ENCODE data around the gene DISC1.
"Not testable (repeated sequence)": the region's sequence is repeated elsewhere in the genome, so short reads cannot be mapped to it uniquely, and the experiment has no call there.

The DISC1 gene

DNA sequence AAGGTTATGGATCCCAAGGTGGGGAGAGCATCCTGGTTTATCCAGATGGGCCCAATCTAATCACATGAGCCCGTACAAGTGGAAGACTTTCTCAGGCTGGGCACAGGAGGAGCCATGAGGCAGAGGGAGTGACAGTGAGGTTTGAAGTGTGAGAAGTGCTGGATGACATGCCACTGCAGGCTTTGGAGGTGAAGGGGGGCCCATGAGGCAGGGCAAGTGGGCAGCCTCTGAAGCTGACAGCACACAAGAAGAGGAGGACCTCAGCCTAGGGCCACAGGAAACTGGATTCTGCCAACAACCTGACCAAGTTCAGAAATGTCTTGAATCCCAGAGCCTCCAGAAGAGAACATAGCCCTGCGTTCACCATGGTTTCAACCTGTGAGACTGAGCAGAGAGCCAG lies 311.6 kb downstream of the DISC1 start:
- no peak for DNase-seq

DNA sequence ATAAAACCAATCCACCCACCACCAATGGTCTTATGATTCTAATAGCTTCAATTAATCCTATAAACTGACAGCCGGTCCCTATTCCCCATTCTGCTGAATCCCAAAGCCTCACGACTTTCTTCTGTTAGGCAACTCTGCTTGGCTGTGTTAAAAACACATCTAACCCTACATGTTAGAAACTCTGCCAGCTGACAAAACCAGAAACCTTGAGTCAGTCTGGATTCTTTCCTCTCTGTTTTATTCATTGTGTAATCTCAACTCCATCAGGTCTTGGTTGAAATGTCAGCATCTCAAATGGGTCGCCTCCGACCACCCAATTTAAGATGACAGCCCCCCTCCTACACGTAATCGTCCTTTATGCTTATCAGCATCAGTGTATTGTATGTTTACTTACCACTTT lies 312.1 kb downstream of the DISC1 start:
- DNase-seq: no peak

DNA sequence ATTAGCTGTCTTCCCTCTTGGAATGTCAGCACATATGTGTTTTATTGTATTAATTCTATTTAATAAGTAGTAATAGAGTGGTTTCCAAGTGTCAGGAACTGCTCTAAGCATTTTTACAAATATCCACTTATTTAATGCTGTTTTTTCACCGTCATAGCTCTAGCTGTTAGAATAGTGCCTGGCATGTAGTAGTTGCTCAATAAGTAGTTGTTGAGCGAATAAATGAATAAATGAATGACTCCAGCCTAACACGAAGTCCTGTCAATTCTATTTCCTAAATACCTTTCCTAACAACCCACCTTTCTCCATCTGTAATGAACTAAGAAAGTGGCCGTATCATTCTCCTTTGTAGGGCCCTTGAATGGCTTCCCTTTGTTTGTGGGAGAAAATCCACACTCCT lies 312.5 kb downstream of the DISC1 start:
- no peak for DNase-seq

DNA sequence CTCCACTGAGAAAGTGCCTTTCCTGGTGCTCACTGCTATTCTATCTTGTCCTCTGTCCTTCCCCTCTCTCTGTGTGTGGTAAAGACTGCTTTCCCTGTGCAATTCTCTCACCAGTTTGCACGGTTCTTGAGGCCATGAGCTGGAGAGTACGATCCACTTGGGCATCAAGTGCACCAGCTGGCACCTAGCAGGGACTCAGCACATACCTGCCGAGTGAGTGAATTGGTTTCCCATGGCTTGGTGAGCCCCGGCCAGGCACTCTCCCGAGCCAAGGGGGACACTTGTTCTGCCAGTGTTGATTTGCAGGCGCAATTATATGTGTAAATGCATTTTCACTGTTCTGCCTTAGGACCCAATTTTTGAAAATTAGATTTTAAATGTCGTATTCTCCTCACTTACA lies 313.5 kb downstream of the DISC1 start:
- no peak for DNase-seq

DNA sequence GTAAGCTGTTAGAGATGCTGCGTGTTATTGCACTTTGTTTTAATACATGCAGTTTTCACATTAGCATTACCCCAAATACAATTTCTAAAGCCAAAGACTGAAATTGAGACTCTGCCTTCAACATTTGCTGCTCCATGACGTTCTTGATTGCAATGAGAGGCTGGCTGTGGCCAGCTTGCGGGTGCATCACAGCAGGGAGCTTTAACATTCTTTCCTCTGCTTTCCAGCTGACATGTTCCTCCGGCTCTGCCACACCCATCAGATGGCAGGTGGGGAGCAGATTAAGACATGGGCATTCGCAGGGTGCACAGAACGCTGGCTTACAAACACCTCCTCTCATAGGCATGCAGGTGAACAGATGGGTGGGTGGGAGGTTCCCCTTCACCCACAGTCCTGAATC lies 314.1 kb downstream of the DISC1 start:
- DNase-seq: no peak

DNA sequence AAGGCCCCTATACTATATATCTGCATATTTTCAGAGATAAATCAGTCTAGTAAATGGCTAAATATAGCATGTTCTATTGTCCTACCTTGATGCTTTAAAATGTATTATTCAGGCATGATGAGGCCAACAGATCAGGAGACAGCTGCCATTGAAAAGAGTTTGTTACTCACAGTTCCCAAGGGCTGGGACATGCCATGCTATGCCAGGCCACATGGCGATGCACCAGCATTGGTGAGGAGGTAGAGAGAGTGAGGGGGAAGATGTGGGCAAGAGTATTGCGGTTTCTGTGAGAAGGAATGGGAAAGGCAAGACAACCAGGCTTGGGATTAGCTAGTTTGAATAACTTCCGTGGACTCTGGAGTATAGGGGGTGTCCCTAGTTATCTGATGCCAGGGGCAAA lies 316.5 kb downstream of the DISC1 start:
- DNase-seq: no peak

DNA sequence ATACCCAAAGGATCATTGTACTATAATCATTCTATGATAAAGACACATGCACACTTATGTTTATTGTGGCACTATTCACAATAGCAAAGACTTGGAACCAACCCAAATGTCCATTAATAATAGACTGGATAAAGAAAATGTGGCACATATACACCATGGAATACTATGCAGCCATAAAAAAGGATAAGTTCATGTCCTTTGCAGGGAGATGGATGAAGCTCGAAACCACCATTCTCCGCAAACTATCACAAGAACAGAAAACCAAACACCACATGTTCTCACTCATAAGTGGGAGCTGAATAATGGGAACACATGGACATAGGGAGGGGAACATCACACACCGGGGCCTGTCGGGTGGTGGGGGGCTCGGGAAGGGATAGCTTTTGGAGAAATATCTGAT lies 321.5 kb downstream of the DISC1 start:
- not testable (repeated sequence) for DNase-seq

DNA sequence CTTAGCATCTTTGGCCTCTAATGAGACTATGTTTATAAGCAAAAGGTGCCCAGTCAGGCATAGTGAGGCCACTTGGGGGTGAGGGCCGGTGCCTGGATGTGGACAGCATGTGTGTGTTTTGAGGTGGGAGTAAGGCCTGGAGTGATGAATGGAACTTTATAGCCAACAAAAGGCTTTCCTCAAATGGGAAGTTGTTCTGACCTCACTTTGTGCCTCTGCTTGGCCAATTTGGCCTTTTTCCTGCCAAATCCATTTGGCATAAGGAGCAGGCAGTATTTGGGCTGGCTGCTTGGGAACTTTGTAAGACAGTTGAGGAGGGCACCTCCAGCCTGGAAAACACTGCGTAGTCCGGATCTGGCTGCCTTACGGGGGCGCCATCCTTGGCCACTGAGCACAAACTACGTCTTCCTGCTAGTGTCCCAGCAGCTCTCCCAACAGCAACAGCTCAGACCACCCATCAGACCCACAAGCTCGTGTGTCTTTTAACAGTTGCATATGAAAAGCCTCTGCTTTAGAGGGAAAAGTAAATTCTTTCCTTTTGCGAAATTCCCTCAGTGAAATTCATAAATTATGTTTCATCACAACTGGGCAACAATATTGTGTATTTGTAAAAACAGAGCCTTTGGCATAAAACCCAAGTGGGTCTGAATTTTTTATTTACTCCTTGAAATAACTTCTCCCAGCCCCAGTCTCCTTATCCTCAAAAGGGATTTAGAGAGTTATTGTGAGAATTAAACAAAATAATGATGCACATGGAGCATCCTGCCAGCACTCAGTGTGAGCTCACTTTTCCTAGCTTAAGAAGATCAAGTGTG lies 322.9 kb downstream of the DISC1 start:
- no peak for DNase-seq

DNA sequence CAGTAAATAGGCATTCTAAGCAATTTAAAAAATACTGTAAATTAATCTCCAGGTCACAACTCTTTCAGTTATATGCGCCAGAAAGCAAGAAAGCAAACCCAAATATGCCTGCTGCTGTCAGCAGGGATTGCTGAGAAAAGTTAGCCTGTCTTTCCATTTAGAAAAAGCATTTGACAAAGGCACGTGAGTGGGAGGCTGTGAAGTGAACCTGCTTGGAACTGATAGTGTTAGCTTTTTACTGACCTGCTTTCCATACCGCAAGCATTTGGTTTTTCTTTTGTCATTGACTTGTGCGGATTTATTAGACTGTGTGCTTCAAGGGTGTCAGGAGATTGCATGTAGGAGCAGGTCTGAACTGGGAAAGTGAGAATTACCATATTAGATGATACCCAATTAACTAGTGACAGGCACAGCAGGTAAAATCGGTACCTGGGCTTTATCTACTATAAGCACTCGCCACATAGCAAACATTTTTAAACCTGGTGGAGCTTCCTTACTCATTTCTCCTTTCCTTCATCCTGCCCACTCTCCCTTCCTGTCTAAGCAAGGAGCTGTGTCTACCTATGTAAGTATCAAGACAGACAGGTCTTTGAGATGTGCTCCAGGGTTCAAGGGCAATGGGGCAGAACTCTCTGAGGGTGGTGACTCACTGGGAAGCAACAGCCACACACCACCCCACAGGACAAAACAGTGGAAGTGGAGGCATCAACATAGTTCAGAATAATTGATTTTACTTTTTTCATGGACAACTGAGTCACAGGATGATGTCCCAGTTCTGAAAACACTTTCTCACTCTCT lies 323.9 kb downstream of the DISC1 start:
- no peak for DNase-seq

DNA sequence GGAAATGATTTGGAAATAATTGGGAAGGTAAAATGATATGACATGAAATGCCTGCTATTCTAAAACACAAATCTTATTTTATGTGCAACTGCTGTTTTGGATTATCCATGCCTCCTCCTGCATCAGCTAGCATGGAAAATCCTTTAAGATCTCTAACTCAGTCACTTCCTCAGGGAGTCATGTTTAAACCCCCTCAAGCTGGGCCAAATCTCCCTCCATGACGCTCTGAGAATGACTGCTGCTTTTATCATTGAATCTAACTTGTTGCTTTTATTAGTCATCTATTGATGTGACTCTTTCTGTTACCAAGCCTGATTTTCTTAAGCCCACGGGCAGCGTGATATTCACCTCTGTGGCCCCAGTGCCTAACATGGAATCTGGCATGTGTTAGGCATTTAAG lies 324.8 kb downstream of the DISC1 start:
- DNase-seq: no peak

DNA sequence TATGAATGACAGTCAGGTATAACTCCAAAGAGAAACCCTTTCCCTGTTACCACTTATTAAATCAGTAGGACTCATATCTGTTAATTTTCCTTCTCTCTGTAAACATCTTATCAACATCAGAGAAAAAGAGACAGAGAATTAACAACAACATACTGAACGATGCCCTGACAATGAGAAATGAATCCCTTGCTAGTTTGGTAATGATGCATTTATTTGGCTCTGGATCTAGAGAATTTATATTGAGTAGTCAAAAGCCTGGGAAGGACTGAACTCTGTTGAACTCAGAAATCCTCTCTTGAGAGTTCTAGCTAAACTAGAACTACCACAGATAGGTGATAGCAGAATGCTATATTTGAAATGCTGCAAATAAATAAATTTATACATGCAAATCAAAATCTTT lies 325.6 kb downstream of the DISC1 start:
- no peak for DNase-seq

DNA sequence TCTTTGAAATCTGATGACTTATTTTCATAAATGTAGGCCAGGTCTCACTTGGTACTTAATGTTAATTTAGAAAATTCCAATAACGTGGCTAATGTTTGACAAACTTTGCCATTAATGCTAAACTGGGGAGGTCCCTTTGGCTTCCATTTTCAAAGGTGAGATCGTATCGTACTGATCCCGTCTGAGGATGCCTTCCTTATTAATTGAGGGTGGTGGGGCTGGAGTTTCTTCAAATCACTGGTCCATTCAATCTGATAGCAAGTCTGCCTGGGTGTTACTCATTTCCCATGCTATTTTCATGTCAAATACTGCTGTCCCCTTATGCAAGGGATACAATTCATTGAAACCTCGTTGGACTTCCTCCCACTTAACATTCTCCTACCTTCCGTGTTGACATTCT lies 327.1 kb downstream of the DISC1 start:
- no peak for DNase-seq

DNA sequence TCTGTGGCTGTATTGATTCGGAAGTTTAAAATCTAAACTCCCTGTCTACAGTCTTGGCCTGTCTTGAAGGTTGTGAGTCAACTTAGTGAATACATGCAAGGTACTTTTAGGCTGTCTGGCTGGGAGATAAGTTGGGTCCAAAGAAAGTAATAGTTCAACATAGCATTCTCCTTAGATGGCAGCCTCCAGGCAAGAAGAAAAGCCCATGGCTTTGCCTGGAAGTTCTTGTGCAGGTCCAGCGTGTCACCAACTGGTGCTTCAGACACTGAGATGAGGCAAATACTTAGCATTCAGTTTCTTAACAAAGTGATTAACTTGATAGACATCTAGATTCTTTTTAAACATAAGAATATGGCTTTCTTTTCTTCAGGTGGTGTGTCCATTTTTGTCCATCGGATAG lies 328.2 kb downstream of the DISC1 start:
- no peak for DNase-seq

DNA sequence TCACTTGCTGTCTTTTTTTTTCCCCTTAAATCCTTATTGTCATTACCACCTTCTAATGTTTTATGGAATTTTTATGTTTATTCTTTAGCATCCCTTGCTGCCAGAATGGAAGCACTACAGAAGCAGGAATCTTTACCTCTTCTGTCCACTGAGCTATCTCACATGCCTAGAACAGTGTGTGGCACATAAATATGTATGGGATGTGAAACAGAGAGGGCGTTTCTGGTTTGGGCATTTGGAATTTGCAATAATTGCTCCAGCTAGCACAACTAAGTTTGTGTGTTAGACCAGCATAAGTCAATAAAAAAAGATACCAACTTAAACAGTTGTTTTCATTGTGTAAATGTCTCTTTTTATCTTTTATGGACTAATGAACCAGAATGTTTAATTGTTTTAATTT lies 330.8 kb downstream of the DISC1 start:
- DNase-seq: no peak

DNA sequence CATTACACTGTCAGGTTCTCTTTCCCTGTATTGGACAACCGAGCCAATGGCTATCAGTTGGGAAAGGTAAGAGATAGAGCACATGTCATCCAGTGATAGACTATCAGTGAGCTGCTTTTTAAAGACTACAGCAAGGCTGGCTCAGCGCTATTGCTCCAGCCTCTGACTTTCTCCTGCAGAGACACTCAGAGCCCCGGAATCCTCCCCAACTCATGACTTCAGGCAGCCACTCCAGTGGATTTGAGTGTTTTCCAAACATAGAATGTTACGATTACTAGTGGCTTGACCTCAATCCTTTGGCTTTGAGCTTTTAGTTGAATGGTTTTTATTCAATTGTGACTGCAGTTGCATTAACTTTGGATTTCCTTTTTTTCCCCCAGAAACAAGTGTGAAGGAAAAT lies 331.9 kb downstream of the DISC1 start:
- no peak for DNase-seq

DNA sequence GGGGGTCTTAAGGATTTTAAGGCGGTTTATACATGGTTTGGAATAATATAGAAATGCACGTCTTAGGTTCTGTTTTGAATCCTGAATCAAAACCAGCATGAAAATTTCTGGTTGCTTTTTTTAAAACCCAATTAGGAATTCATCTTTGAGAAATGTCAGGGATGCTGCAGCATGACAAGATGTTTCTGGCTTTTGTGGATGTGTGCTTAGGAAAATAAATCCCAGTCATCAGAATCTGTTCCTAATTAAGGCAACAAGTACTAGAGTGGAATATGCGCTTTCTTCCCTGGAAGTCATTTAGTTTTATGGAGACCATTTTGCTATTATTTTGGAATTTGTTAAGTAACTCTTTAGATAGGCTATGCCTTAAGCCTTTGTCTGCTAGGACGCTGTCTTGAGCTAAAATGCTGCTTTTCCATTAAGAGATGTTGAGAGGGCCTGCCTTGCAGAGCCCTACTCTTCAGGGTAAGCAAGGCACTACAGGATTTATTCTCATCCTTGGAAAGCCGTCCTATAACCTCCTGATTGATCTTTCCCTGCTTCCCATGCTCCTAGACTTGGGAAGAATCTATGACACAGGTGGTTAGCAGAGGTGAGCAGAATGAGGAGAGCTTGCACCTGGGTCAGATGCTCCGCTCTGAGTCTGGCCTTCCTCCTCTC lies 332.8 kb downstream of the DISC1 start:
- no peak for DNase-seq

DNA sequence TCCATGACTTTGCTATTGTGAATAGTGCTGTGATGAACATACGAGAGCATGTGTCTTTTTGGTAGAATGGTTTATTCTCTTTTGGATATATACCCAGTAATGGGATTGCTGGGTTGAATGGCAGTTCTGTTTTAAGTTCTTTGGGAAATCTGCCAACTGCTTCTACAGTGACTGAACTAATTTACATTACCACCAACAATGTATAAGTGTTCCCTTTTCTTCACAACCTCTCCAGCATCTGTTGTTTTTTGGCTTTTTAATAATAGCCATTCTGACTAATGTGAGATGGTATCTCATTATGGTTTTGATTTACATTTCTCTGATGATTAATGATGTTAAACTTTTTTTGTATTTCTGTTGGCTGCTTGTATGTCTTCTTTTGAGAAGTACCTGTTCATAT lies 335.2 kb downstream of the DISC1 start:
- DNase-seq: not testable (repeated sequence)

DNA sequence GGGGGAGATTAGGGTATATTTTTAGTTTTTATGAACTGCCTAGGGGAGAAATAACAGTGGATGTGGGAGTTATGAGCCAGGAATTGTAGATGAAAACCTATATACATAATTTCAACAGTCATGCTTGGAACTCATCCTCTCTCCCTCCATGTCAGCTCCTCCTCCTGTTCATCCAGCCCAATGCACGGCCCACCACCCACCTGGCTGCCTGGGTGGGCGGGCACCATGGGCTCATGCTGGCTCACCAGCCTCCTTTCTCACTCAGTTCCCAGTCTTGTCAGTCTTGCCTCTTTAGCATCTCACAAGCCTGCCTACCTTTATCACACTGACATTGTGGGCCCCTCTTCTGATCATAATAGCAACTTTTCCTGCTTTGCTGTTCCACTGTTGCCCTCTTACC lies 336.0 kb downstream of the DISC1 start:
- DNase-seq: no peak

DNA sequence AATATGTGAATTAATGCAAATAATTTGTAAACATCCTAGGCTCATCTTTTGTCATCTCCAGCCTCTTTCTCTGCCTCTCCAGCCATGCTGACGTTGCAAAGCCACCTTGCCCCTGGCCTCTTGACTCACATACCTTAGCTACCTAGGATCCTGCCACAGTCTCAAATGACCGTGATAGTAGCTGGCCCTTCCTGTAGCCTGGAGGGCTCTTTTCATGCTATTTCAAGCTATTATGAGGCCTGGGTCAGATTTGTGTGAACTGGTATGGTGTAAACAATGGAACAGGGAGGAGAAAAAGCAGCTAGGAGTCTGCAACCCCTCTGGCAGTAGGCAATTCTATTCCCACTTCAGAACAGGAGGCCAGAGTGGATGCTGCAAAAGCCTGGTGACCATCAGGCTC lies 337.7 kb downstream of the DISC1 start:
- no peak for DNase-seq

DNA sequence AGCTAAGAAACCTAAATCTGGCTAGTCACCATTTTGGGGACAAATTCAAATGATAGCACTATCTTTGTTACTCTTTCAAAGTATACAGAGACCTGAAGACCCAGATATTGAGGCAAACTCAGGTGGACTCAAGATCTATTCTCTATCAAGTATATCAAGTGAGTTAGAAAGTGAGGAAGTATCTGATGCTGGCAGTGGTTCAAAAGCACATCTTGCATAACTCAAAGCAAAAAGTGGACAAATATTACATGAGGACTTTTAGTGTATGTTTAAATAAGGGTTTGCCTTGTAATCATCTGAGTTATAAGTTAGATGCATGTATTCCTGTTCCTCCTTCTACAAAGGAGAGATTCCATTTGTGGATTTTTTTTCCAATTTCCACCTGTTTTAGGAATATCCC lies 338.4 kb downstream of the DISC1 start:
- no peak for DNase-seq

DNA sequence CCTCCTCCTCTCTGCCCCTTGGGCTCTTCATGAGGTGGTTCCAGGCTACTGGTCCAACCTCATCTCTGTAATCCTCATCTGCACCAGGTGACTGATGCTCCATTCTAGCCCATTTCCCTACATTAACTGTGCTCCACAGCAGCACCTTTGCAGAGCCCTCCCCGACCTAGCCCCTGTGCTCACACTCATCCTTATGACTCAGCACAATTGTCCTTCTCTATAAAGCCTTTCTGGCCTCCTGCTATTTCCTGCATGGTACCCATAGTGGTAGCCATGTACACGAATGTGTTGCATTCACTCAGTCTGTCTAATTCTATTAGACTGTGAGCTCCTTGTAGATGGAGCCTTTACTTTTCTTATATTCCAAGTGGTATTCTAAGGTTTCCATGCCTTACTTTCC lies 339.0 kb downstream of the DISC1 start:
- DNase-seq: no peak

DNA sequence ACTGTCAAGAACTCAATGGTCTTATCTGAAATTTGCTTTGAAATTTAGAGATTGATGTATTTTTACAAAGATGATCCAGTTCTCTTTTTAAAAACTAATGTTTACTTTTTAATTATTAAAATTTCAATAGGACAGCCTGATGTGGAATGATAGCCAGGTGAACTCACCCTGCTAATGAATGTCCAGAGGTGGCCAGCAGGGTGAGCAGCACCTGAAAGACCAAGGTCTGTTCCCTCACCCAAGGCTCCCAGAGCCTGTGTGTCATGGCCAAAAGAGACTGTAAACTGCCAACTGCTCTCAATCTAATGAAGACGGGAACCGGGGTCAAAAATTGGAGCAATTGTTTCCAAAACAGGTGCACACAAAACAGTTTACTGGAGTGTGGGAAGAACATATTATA lies 340.4 kb downstream of the DISC1 start:
- DNase-seq: no peak

DNA sequence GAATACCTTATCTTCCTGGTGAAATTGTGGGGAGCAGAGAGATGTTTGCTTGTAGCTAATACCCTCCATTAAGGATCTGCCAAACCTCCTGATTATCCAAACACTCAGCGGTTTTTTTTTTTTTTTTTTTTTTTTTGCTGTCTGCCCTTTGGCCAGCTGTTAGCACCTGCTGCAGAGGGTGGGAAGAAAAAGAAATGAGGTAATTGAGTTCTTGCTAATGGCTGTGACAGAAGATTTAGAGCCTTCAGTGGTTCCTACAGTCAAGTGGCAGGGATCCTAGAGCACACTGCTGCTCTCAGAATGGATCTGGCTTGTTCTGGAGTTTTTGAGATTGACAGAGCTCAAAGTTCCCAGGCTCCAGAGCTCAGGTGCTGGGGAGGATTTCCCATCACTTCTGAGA lies 342.5 kb downstream of the DISC1 start:
- DNase-seq: peak; percentile 58

DNA sequence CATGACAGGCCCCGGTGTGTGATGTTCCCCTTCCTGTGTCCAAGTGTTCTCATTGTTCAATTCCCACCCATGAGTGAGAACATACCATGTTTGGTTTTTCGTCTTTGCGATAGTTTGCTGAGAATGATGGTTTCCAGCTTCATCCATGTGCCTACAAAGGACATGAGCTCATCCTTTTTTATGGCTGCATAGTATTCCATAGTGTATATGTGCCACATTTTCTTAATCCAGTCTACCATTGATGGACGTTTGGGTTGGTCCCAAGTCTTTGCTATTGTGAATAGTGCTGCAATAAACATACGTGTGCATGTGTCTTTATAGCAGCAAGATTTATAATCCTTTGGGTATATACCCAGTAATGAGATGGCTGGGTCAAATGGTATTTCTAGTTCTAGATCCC lies 343.2 kb downstream of the DISC1 start:
- DNase-seq: not testable (repeated sequence)

Data from NCI-H1436 treated with DMSO at 0.1 percent for 48 hours (cell line).